ENCODE results near the gene UQCC2. TPM values are rescaled to one million over a fixed set of nuclear protein-coding genes. Genes with fewer than 3 reads are reported as not detected.

The UQCC2 gene
- total RNA-seq, 2 experiments from 2014 or later: 64.9 to 85.3 TPM

- POLR2A ChIA-PET: interaction anchor here (0.8 to 1.1 kb wide), 2 partner anchors 8 to 11 kb away, joined by 3 read pairs; no protein-coding TSS in a partner anchor
- intact Hi-C loops (cut with micrococcal nuclease; ENCODE audit: unreplicated experiment): no loop called here
- CTCF ChIA-PET (ENCODE audit: unreplicated experiment): interaction anchor here (0.7 to 1.0 kb wide), 2 partner anchors 12 to 59 kb away, joined by 3 to 5 read pairs; no protein-coding TSS in a partner anchor
These were observed 2.8 kb downstream of the UQCC2 start for GRCh38 chr6:33708516-33709204.

GRCh38 chr6:33707771-33708170 lies 3.7 kb downstream of the UQCC2 start:
- H3K4me1 ChIP-seq (ENCODE audit: insufficient read depth, low read length, poor library complexity, severe bottlenecking): peaks cover 35% of the 10 kb centered on the region
- no peak overlapping the region for H3K4me2 ChIP-seq (ENCODE audit: low read length)
- POLR2A ChIA-PET: interaction anchor here (1.1 kb wide), 1 partner anchor 10 kb away, joined by 3 read pairs; no protein-coding TSS in a partner anchor
- no peak overlapping the region for H3K4me3 ChIP-seq (ENCODE audit: low read depth, low read length, poor library complexity, severe bottlenecking)
- TF ChIP-seq EZH2phosphoT487 (IDR thresholded peaks at IDR 0.05; ENCODE audit: borderline replicate concordance, low read depth, low read length) (no peak), CTCF (conservative IDR thresholded peaks at IDR 0.05; ENCODE audit: low read length) (no peak)
- intact Hi-C loops (cut with micrococcal nuclease; ENCODE audit: unreplicated experiment): no loop called here
- H3K79me2 ChIP-seq (ENCODE audit: insufficient read depth, low read depth, low read length): peaks cover 20% of the 10 kb centered on the region
- TSS peak; percentile 25 for BruUV-seq (replicated peaks)
- CTCF ChIA-PET (ENCODE audit: unreplicated experiment): interaction anchor here (1.0 kb wide), 1 partner anchor 60 kb away, joined by 3 read pairs; no protein-coding TSS in a partner anchor
- H3K27ac ChIP-seq (ENCODE audit: low read depth, low read length, poor library complexity, severe bottlenecking): no peak overlapping the region
- H4K20me1 ChIP-seq (ENCODE audit: insufficient read depth, low read length): no peaks in the 10 kb centered on the region
- H3K36me3 ChIP-seq (ENCODE audit: insufficient read depth, low read length): peaks cover 50% of the 10 kb centered on the region
- H3K9me3 ChIP-seq (ENCODE audit: low read length): no peaks in the 10 kb centered on the region
- H3K9me2 ChIP-seq (ENCODE audit: insufficient read depth, low read length): no peaks in the 10 kb centered on the region
- no peak for DNase-seq (ENCODE audit: low spot score)
- H2AFZ ChIP-seq (ENCODE audit: low read length): no peak overlapping the region

More at GRCh38 chr6:33708516-33709204, 2.8 kb downstream of the UQCC2 start:
- no peak overlapping the region for H3K27ac ChIP-seq (ENCODE audit: low read depth, low read length, poor library complexity, severe bottlenecking)
- DNase-seq (ENCODE audit: low spot score): no peak
- peaks cover 35% of the 10 kb centered on the region for H3K4me1 ChIP-seq (ENCODE audit: insufficient read depth, low read length, poor library complexity, severe bottlenecking)
- no TSS peak for BruUV-seq (replicated peaks)
- H3K9me2 ChIP-seq (ENCODE audit: insufficient read depth, low read length): no peaks in the 10 kb centered on the region
- no peaks in the 10 kb centered on the region for H4K20me1 ChIP-seq (ENCODE audit: insufficient read depth, low read length)
- H3K4me3 ChIP-seq (ENCODE audit: low read depth, low read length, poor library complexity, severe bottlenecking): no peak overlapping the region
- TF ChIP-seq CTCF (conservative IDR thresholded peaks at IDR 0.05; ENCODE audit: low read length): no peak
- TF ChIP-seq EZH2phosphoT487 (IDR thresholded peaks at IDR 0.05; ENCODE audit: borderline replicate concordance, low read depth, low read length): no peak
- H2AFZ ChIP-seq (ENCODE audit: low read length): no peak overlapping the region
- peak overlapping the region; percentile 97 for H3K4me2 ChIP-seq (ENCODE audit: low read length)
- H3K9me3 ChIP-seq (ENCODE audit: low read length): no peaks in the 10 kb centered on the region
- H3K36me3 ChIP-seq (ENCODE audit: insufficient read depth, low read length): peaks cover 50% of the 10 kb centered on the region
- H3K79me2 ChIP-seq (ENCODE audit: insufficient read depth, low read depth, low read length): peaks cover 20% of the 10 kb centered on the region
